Thyroid gland (tissue), 4 donors: Measurements from ENCODE around the gene DLGAP3.

Experiments
- POLR2A ChIP-seq, 2 donors: fragments of 450-650 bp; IDR thresholded peaks; one replicate each; pipeline ENCODE4 v1.6.1; 2017; ENCODE audit warnings: antibody characterized with exemption in 2 of 2, mild to moderate bottlenecking in 2 of 2, moderate library complexity in 1 of 2
- TF ChIP-seq, protein P1 (sequence below), 6 experiments: fragments of 200-600 bp in 3 of 6; fragments of 450-650 bp in 3 of 6; sonication (generic) in 3 of 6; IDR thresholded peaks; one replicate each; pipeline ENCODE4 v1.5.1; 2016 to 2019; ENCODE audit warnings: antibody characterized with exemption in 6 of 6, mild to moderate bottlenecking in 2 of 6, inconsistent platforms in 1 of 6, moderate library complexity in 1 of 6

DNA sequence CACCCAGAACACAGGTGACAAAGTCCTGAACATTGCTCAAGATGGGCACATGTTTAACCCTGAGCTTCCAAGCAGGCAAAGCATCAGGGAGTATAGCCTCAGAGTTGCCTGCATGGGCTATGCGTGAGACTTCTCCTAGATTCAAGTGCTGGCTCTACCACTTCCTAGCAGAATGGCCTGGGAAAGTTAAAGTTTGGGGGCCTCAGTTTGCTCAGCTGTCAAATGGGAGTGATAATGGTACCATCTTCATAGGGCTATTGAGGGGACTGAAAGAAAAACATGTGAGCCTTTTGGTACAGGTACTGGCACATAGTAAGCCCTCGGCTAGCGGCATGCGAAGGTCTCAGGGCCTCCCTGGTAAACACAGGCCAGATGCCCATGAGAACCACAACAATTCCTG lies 41.9 kb downstream of the DLGAP3 start:
- TF ChIP-seq, protein P1, sequence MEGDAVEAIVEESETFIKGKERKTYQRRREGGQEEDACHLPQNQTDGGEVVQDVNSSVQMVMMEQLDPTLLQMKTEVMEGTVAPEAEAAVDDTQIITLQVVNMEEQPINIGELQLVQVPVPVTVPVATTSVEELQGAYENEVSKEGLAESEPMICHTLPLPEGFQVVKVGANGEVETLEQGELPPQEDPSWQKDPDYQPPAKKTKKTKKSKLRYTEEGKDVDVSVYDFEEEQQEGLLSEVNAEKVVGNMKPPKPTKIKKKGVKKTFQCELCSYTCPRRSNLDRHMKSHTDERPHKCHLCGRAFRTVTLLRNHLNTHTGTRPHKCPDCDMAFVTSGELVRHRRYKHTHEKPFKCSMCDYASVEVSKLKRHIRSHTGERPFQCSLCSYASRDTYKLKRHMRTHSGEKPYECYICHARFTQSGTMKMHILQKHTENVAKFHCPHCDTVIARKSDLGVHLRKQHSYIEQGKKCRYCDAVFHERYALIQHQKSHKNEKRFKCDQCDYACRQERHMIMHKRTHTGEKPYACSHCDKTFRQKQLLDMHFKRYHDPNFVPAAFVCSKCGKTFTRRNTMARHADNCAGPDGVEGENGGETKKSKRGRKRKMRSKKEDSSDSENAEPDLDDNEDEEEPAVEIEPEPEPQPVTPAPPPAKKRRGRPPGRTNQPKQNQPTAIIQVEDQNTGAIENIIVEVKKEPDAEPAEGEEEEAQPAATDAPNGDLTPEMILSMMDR (IDR thresholded peaks at IDR 0.05), result no peak
- TF ChIP-seq POLR2A (IDR thresholded peaks at IDR 0.05), result no peak
